K562 (cell line): ENCODE measurements around the gene INHBE. TPM values are rescaled to one million over a fixed set of nuclear protein-coding genes. Genes with fewer than 3 reads are reported as not detected.

ENCODE experiments used
- ATAC-seq: fragments of 200-7000 bp; cut with Tn5 transposase; 3 replicates; pipeline ENCODE4 v1.9.1; 2020; ENCODE audit warnings: moderate library complexity
- BruUV-seq: library from RNA; stranded (reverse); fragments of 400-500 nt; replicated peaks from 2 replicates; lab custom pipeline; 2021; lab: Mats Ljungman, UMichigan
- CTCF ChIA-PET: fragments of 300-600 bp; formaldehyde crosslinking; extraction: SDS; loops from one replicate; lab custom pipeline; 2021; ENCODE audit warnings: low intra/inter-chr PET ratio; lab: Yijun Ruan, JAX
- POLR2A ChIA-PET: fragments of 300-600, 350-650 bp; sonication (Branson Sonifier 250); formaldehyde crosslinking; extraction: SDS; loops from one replicate; lab custom pipeline; 2021; ENCODE audit warnings: antibody characterized with exemption, inconsistent platforms; lab: Yijun Ruan, JAX
- DNase-seq, 4 experiments: peaks; one replicate each; pipeline versions ENCODE4 v3.0.0 to v3.0.0-alpha.2; 2011 to 2018; ENCODE audit warnings: low spot score in 3 of 4, mixed read lengths in 3 of 4; ENCODE audit errors: extremely low read depth in 1 of 4
- FAIRE-seq: peaks from 2 replicates; lab custom pipeline; 2011; peaks lifted over from hg19 to GRCh38; lab: Jason Lieb, UNC
- H2AFZ ChIP-seq: 2 replicates; pipeline ENCODE4 v1.6.0; 2011; ENCODE audit warnings: low read depth, low read length, control low read depth, inconsistent platforms
- H3K27ac ChIP-seq: fragments of 200-600 bp; 3 replicates; pipeline ENCODE4 v1.8.0; 2011; ENCODE audit warnings: low read depth, mild to moderate bottlenecking, control low read depth, inconsistent platforms, low read length, moderate library complexity, mixed read lengths; ENCODE audit errors: extremely low read depth
- H3K27me3 ChIP-seq, 2 experiments: fragments of 300-600 bp in 1 of 2; 2 replicates in 1 of 2; 3 replicates in 1 of 2; pipeline versions ENCODE4 v1.6.0 to v1.8.0; 2011; ENCODE audit warnings: inconsistent platforms in 2 of 2, low read length in 2 of 2, mild to moderate bottlenecking in 1 of 2, mixed read lengths in 1 of 2, moderate library complexity in 1 of 2; ENCODE audit not compliant: control insufficient read depth in 2 of 2, insufficient read depth in 2 of 2
- H3K36me3 ChIP-seq: fragments of 300-600 bp; 3 replicates; pipeline ENCODE4 v1.8.0; 2011; ENCODE audit warnings: mild to moderate bottlenecking, low read length, inconsistent platforms; ENCODE audit not compliant: control insufficient read depth, insufficient read depth
- H3K4me1 ChIP-seq, 2 experiments: fragments of 200-600 bp in 1 of 2; replicated peaks in 1 of 2; 2 replicates in 1 of 2; 3 replicates in 1 of 2; pipeline versions ENCODE4 v1.5.1 to v1.8.0; 2011; ENCODE audit warnings: inconsistent platforms in 2 of 2, low read length in 2 of 2, mild to moderate bottlenecking in 1 of 2, mixed read lengths in 1 of 2, moderate library complexity in 1 of 2; ENCODE audit not compliant: control insufficient read depth in 2 of 2, insufficient read depth in 2 of 2
- H3K4me2 ChIP-seq: 2 replicates; pipeline ENCODE4 v1.6.1; 2011; ENCODE audit warnings: low read length, control low read depth, inconsistent platforms, mixed read lengths; ENCODE audit not compliant: insufficient read depth
- H3K4me3 ChIP-seq: fragments of 200-600 bp; sonication (generic), shearing (Covaris generic); 2 replicates; pipeline ENCODE4 v1.5.1; 2016; ENCODE audit warnings: control low read depth, inconsistent platforms
- H3K79me2 ChIP-seq: fragments of 200-600 bp; 3 replicates; pipeline ENCODE4 v1.8.0; 2011; ENCODE audit warnings: low read length, inconsistent platforms; ENCODE audit not compliant: control insufficient read depth, insufficient read depth
- H3K9ac ChIP-seq, 2 experiments: 2 replicates each; pipeline versions ENCODE4 v1.6.0 to v1.6.1; 2011; ENCODE audit warnings: low read depth in 2 of 2, low read length in 2 of 2, control low read depth in 1 of 2, inconsistent platforms in 1 of 2, mild to moderate bottlenecking in 1 of 2, mixed read lengths in 1 of 2; ENCODE audit not compliant: insufficient read depth in 1 of 2
- H3K9me1 ChIP-seq: one replicate; pipeline ENCODE4 v1.6.0; 2011; ENCODE audit warnings: inconsistent platforms, mild to moderate bottlenecking, low read length, moderate library complexity; ENCODE audit not compliant: control insufficient read depth, insufficient read depth
- H3K9me3 ChIP-seq: replicated peaks from 2 replicates; pipeline ENCODE4 v1.5.1; 2011; ENCODE audit warnings: low read depth, low read length, inconsistent platforms; ENCODE audit not compliant: control insufficient read depth, insufficient read depth
- H4K20me1 ChIP-seq: replicated peaks from 2 replicates; pipeline ENCODE4 v1.6.1; 2011; ENCODE audit warnings: low read length, inconsistent platforms, mixed read lengths; ENCODE audit not compliant: control insufficient read depth, insufficient read depth
- FOXK2 ChIP-seq, 2 experiments: fragments of 450-650 bp; IDR thresholded peaks in 1 of 2; conservative IDR thresholded peaks in 1 of 2; 2 replicates each; pipeline ENCODE4 v1.6.1; 2016; ENCODE audit warnings: low read depth in 2 of 2, mild to moderate bottlenecking in 1 of 2
- GABPA ChIP-seq: fragments of 200-800 bp; sonication (Bioruptor generic); conservative IDR thresholded peaks from 2 replicates; pipeline ENCODE4 v1.6.1; 2016; ENCODE audit warnings: low read depth, missing genetic modification characterization, missing compliant biosample characterization
- KLF13 ChIP-seq: fragments of 450-650 bp; IDR thresholded peaks from 2 replicates; pipeline ENCODE4 v1.6.1; 2016; ENCODE audit warnings: missing genetic modification characterization, low read depth, mild to moderate bottlenecking, missing compliant biosample characterization, moderate library complexity, borderline replicate concordance
- PRPF4 ChIP-seq: fragments of 200-400 bp; formaldehyde crosslinking; IDR thresholded peaks from one replicate; pipeline ENCODE4 v1.6.1; 2017; ENCODE audit warnings: low read length, low read depth, mild to moderate bottlenecking; ENCODE audit not compliant: insufficient read depth, poor library complexity, severe bottlenecking
- RCOR1 ChIP-seq, 2 experiments: IDR thresholded peaks; 2 replicates each; pipeline ENCODE4 v1.6.1; 2012; ENCODE audit warnings: low read depth in 2 of 2, low read length in 2 of 2, borderline replicate concordance in 1 of 2, improper control_type of control experiment in 1 of 2
- ZNF644 ChIP-seq: fragments of 200-800 bp; sonication (Bioruptor generic); IDR thresholded peaks from 2 replicates; pipeline ENCODE4 v1.6.1; 2016; ENCODE audit warnings: low read depth, missing genetic modification characterization, missing compliant biosample characterization
- ZNF785 ChIP-seq: fragments of 250-450 bp; sonication (Bioruptor Pico); IDR thresholded peaks from 2 replicates; pipeline ENCODE4 v1.4.0; 2020; ENCODE audit warnings: mild to moderate bottlenecking
- WGBS: fragments of 100-300 bp; shearing (Covaris generic); methylation state at CpG from one replicate; pipeline ENCODE4 v1.1.6; 2016; ENCODE audit warnings: low coverage, mixed read lengths; ENCODE audit not compliant: insufficient coverage; ENCODE audit errors: missing lambda C conversion rate; 5-methylcytosine and 5-hydroxymethylcytosine counted together
- in situ Hi-C: fragments of 300-500 bp; cut with MboI; formaldehyde crosslinking; loops from 4 replicates; pipeline ENCODE4 v1.15.0; 2018; ENCODE audit warnings: inconsistent platforms, mixed read lengths
- intact Hi-C: fragments of 100-400 bp; cut with micrococcal nuclease; formaldehyde crosslinking; loops from 2 replicates; pipeline ENCODE4 v1.14.2; 2022
- polyA plus RNA-seq, 8 experiments: library from polyadenylated mRNA; depleted of rRNA in 4 of 8; stranded (reverse) in 5 of 8; unstranded in 3 of 8; fragments of >200 nt; fragmentation: Nextera tagmentation in 2 of 8; fragmentation: Illumina TruSeq in 1 of 8; extraction: Ambion mirVana in 2 of 8; extraction: Trizol in 1 of 8; gene quantifications; 2 replicates each; pipeline versions ENCODE4 v1.2.1 to v1.2.3, GENCODE V29; 2011 to 2014; ENCODE audit warnings: inconsistent platforms in 1 of 8, missing spikeins in 1 of 8
- total RNA-seq, 7 experiments: library from RNA; depleted of rRNA in 6 of 7; stranded (reverse); fragments of >200 nt in 6 of 7; fragmentation: Illumina TruSeq in 2 of 7; extraction: Trizol in 2 of 7; gene quantifications; 2 replicates each; pipeline versions ENCODE4 v1.2.1 to v1.2.3, GENCODE V29; 2011 to 2021; ENCODE audit warnings: low replicate concordance in 1 of 7
- TF ChIP-seq, protein P1 (sequence below): sonication (generic); formaldehyde crosslinking; IDR thresholded peaks from 2 replicates; pipeline ENCODE4 v1.8.0; 2022; ENCODE audit warnings: mild to moderate bottlenecking, missing genetic modification reagents, borderline replicate concordance

The INHBE gene
- total and polyA plus RNA-seq, 9 of the 15 experiments (the other 6 are each of a cell fraction or from before 2014, with no cell fraction given), result 0.94 to 9.9 (median 7.3) TPM

DNA sequence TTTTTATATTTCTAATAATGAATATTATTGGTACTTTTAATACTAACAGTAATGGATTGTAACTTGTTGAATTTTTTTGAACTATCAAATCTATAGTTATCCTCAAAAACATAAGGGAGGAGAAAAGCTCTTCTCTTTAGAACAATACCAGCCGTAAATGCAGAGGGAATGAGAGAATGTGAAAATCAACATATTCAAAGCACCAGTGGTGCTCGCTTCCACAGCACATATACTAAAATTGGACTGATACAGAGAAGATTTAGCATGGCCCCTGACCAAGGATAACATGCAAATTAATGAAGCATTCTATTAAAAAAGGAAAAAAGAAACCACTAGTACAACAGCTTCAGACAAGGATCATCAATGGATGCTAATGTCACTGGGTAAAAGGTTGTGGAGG, 40.0 kb upstream of the INHBE start:
- Histone ChIP-seq H3K9me1 (no peaks in the 10 kb centered on the region), H3K4me2 (no peak overlapping the region), H3K9me3 (no peaks in the 10 kb centered on the region), H3K4me1 (peaks cover 14 to 18% of the 10 kb centered on the region in 2 experiments), H3K79me2 (peaks cover 11% of the 10 kb centered on the region; the same call in 2 of the 3 replicates), H3K27me3 (no peaks in the 10 kb centered on the region), H3K36me3 (no peaks in the 10 kb centered on the region; the same call in 2 of the 3 replicates), H3K27ac (no peak overlapping the region), H4K20me1 (no peaks in the 10 kb centered on the region), H3K4me3 (no peak overlapping the region), H3K9ac (no peak overlapping the region), H2AFZ (no peak overlapping the region)
- no peak for ATAC-seq
- no TSS peak for BruUV-seq
- ChIA-PET CTCF (no interaction called here), POLR2A (interaction anchor here (1.3 kb wide), 1 partner anchor 40 kb away, joined by 3 read pairs; the partner anchor contains the start of gene INHBE)
- TF ChIP-seq PRPF4 (no peak), FOXK2 (conservative IDR thresholded peaks at IDR 0.05 in 1 of 2, IDR thresholded peaks at IDR 0.05 in 1 of 2; ENCODE audit: low read depth in 2 of 2) (no peak), ZNF644 (tag) (no peak), KLF13 (tag) (no peak), ZNF785 (CRISPR knock-in tag) (no peak), GABPA (tag) (no peak), RCOR1 (IDR thresholded peaks at IDR 0.05; ENCODE audit: borderline replicate concordance in 1 of 2, low read depth in 2 of 2, low read length in 2 of 2) (no peak)
- TF ChIP-seq, protein P1, sequence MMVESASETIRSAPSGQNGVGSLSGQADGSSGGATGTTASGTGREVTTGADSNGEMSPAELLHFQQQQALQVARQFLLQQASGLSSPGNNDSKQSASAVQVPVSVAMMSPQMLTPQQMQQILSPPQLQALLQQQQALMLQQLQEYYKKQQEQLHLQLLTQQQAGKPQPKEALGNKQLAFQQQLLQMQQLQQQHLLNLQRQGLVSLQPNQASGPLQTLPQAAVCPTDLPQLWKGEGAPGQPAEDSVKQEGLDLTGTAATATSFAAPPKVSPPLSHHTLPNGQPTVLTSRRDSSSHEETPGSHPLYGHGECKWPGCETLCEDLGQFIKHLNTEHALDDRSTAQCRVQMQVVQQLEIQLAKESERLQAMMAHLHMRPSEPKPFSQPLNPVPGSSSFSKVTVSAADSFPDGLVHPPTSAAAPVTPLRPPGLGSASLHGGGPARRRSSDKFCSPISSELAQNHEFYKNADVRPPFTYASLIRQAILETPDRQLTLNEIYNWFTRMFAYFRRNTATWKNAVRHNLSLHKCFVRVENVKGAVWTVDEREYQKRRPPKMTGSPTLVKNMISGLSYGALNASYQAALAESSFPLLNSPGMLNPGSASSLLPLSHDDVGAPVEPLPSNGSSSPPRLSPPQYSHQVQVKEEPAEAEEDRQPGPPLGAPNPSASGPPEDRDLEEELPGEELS (CRISPR knock-in tag), result no peak
- 92% methylated on average over 2 of the region's 2 CpGs for WGBS
- in situ Hi-C loops, result no loop called here
- no peak for DNase-seq
- no peak for FAIRE-seq
- intact Hi-C loops, result no loop called here
